ENCODE measurements around the gene SVIL. TPM values are rescaled to one million over a fixed set of nuclear protein-coding genes. Genes with fewer than 3 reads are reported as not detected.
A peak's percentile ranks its signal among the peaks of the same experiment; 100 is the strongest.
"Not testable (repeated sequence)": the region's sequence is repeated elsewhere in the genome, so short reads cannot be mapped to it uniquely, and the experiment has no call there.

The SVIL gene
- total RNA-seq, 1 experiment from 2014 or later: 0.94 TPM

DNA sequence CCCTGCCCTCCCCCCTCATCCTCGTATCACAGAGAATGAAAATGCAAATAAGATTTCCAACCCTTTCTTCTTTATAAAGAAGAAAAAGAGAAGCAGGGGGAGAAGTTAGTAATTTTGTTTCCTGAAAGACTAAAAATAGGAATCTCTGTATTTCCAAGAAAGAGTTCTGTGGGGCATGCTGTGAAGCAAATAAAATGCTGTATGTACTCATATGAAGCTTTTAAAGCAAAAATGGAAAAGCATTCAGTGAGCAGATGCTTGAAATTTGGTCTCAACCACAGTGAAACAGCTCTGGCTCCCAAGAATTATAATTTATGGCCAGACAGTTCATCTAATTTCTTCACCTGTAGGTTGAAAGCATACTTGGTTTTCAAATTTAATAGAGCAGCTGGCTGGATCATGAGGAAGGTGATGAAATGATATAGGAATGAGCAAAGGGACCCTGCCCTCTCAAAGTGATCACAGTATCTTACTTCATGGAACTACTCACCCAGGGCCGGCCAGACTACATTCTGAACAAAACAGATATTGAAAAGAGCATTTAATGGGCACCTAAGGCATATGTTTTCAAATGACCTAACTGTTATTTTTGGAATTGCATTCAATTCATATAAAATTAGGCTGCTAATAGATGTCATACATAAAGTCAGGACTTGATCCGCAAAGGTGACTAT lies 31.4 kb downstream of the SVIL start:
- DNase-seq (ENCODE audit: low read depth): no peak

DNA sequence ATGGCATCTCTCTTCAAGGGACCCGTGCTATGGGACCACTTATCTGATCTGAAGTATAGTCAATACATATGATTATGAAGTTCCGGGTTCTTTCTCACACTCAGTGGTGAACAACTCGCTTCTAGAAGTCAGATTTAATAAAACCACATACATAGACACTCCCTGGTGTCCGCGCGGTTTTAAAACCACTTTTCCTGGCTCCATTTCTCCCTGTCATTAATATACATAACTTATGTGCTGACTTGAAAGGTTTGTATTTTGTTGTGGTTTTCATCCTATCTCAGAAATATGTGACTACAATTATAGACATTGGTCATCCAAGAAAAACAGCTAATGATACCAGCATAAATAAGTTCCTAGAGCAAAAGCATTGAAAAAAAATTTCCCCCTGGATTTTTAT lies 34.0 kb downstream of the SVIL start:
- peak; percentile 16 for DNase-seq (ENCODE audit: low read depth)

DNA sequence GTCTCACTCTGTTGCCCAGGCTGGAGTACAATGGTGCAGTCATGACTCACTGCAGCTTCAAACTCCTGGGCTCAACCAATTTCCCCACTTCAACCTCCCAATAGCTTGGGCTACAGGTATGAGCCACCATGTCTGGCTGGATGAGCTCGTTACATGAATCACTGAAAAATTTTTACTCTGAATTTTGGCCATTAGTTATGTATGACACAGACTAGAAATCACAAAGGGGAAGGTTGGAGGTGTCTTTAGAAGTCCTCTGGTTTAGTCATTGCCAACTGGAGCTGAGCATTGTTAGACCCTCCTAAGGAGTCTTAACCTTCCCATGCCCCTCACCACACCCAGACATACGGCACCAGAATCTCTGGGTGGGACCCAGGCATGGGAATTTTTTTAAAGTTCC lies 34.7 kb downstream of the SVIL start:
- DNase-seq (ENCODE audit: low read depth): peak; percentile 51

DNA sequence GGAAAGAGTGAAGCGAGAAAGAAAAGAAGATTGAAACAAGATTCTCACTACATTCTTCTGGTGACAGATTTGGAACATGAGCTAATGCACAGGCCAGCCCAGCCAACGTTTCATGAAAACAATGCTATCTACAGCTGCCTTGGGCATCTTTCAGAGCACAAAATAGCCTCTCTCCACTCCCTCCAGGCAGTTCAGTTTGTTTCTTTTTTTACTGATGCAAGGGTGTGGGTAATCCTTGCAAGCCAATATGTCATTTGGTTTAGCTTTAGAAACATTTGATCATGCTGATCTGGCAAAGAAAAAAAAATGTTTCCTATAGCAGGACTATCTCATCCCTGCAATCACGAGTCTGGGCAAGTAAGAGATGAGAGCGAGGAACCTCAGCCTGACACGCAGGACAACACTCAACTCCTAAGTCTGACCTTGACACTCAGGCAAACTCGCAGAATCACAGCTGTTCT lies 35.9 kb downstream of the SVIL start:
- DNase-seq (ENCODE audit: low read depth): no peak

DNA sequence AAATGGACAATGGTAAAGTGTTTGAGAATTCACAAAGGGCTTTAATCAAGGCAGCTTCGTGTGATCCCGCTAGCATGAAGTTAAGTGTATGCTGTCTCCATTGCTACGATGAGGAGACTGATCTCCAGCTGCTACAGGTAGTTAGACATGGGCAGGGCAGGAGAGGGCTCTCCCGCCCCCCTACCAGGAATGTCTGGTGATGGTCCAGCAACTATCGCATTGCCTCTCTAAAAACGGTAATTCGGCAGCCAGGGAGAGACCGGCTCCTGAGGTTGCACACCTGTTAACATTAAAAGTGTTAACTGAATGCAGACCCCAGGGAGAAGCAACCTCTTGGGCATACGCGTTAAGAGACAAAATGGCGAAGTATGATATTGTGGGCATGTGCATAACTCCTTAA lies 37.9 kb downstream of the SVIL start:
- no peak for DNase-seq (ENCODE audit: low read depth)

DNA sequence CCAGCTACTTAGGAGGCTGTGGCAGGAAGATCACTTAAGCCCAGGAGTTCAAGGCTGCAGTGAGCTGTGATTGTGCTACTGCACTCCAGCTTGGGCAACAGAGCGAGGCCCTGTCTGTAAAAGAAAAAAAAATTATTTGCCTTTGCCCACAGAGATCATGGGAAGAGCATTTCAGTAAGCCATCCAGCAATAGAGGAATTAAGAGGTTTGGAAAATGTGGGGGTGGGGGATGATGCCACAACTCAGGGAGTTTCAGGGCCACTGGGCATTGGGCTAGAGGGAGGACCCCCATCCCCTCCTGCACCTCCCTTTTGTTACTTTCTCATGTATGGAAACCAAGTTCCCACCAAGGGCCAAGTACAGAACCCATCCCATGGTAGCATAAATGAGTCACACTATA lies 38.4 kb downstream of the SVIL start:
- DNase-seq (ENCODE audit: low read depth): no peak

DNA sequence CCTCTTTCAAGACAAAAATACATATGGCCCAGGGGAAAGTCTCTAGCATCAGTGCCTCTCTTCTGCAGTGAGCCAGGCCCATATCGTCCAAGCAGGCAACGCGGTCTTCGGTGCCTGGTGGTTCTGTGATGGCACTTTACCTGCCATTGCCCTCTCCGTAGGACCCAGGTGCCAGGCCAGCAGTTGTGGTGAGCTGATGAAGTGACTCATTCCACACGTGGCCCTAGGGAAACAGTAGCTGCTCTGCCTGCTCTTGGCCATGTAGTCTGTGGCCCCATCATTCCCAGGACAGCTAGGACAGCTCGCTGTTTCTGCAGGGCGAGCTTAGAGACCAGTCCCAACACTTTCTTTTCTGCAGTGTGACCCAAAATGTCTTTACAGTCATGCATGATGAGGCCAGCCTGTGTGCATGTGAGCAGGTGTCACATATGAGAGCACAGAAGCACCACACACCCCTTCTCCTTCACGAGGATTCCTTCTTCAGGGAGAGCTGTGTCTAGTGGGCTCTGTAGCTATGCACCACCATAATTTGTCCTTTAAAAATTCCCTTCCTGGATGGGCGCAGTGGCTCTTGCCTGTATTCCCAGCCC lies 39.0 kb downstream of the SVIL start:
- peak; percentile 47 for DNase-seq (ENCODE audit: low read depth)

DNA sequence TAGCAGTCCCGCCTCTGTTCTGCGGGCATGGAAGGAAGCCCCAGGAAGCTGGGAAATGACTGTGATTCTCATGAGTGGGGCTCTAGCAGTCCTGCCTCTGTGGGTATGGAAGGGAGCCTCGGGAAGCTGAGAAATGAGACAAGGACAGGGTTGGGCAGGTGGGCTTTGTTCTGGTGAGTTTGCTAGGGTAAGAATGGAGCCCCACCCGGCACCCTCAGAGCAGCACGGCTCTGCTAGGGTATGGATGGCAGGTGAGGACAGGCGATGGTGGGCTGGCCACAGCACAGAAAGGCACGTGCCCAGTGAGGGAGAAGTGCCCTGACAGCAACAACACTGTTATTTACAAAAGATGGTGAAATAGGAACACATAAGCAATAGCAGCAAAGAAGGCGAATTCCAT lies 39.6 kb downstream of the SVIL start:
- DNase-seq (ENCODE audit: low read depth): no peak

DNA sequence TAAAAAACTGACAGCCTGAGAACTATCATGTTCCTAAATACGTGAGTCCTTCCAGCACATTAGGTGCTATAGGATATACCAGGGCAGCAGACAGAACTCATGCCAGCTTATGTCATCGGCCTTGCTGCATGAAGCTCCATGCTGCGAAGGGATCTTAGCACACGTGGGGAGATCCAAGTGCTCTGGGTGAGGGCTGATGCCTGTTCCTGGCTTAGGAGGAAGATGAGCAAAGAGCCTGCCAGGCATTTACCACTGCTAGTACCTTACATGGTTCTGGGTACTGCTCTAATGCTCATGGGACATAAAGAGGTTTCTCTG lies 43.2 kb downstream of the SVIL start:
- DNase-seq (ENCODE audit: low read depth): no peak

DNA sequence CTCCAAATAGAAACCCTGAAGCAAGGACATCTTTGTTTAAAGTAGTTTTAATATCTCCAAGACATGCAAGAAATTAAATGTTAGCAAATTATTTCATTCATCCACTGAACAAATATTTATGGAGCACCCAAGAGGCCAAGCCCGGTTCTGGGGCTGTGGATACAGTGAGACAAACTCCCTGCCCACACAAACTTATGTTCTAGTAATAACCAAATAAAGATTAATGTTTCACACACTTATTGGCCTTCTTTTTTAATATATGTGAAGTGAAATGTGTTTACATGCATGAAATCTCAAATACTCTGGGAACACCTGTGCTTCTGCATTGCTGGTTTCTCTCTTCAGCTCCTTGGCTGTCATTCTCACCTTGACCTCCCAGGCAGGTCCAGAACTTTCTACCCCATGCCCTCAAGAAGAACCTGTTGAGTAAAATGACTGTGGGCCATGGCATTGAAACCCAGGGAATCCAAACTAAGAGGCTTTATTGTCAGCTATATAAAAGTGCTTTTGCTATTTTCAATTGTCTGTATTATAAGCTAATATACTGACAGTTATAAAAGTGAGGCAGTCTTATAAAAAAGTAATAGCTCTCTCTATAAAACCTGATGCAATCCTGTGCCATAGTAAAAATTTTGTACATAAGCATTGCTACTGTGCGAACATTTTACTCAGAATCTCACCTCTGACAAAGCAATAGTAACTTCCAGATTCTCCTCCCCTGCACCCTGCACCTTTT lies 43.7 kb downstream of the SVIL start:
- DNase-seq (ENCODE audit: low read depth): no peak

DNA sequence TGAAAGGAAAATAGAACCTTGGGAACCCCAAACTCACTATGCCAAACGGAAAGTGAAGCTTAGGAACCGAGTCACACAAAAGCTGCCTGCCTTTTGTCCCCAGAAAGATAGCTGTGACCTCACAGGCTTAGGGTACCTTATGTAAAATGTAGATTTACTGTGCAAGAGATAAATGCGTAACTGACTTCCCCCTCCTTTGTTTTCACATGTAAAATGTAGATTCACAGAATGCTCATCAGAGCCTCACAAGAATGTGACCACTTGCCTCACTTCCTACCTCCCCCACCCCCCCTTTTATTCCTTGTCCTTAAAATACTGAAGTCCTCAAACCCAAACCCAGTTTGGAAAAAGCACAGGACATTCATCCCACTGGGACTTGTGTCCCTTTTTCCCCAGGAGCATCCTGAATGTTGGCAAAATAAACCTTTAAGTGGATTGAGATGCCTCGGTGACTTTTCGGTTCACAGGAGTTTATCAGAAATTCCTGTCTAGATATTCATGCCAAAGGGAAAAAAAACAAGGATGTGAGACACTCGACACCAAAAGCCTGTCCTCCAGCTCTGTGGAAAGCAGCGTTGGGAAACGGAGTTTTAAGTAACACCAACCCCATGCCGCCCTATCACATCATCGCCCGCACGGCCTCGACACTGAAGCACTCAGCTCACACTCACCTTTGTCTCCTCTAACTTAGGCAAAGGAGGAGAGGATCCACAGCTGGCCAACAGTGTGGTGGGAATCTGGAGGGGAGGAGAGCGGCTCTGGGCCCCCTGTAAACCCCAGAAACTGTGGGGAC lies 45.9 kb downstream of the SVIL start:
- DNase-seq (ENCODE audit: low read depth): peak; percentile 67

DNA sequence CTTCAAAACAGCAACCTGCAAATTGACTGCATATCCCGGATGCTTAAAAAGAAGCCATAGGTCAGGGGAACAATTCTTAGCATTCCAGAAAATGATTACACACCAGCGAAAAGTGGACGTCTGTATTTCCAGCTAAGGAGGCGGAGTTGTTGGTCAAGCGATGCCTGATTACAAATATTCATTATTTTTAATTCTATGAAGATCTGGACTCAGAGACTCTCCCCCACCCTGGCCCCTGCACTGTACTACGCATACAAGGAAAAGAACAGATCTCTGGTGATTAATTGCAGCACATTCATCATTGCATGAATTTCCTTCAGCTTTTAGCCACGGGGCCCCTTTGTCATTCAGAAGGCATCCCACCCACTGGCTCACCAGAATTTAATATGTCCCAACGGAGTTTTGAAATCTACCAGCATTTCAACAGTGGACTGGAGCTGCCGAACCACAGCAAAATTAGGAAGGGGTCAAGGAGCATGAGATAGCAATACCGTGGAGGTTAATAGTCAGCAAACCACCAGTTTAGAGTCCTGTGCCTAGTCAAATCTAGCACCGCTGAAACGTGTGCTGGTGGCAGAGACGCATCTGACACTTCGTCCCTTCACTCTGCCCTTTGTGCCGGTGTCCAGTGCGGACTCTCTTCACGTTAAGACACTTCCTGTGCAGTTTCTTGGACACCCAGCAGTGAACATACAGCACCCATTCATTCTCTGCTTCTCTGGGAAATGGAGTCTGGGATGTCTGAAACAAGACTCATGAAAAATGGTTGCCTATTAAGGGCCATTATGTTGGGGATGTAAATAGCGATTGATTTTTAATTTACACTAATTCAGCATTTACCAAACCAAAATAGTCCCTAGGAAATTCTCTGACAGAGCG lies 46.8 kb downstream of the SVIL start:
- DNase-seq (ENCODE audit: low read depth): peak; percentile 48

DNA sequence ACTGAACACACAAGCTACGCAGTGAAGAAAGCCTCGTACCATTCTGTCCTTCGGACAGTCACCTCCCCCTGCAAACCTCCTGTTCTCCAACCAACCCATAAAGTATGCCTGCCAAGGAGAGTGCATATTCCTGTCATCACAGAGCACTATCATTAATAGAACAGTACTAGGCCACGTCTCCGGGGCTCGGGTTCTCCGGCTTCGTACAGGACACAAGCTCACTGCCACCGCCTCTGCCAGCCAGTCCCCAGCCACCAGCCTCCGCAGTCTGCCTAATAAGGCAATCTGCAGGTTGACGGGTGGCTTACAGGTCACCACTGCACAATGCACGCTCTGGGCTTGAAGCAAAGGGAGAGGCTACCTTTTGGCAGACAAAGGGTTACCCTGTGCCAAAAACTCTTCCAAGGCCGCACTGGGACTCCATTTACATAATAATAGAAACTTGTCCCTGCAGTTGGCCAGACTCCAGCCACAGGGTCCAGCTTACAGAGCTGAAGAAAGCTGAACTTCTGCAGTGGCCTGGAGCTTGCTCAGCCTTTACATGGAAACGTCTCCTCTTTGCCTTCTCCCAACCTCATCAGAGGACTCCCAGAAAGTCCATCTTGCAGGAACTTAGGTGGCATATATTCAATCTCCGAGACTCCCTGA lies 47.5 kb downstream of the SVIL start:
- DNase-seq (ENCODE audit: low read depth): not testable (repeated sequence)

DNA sequence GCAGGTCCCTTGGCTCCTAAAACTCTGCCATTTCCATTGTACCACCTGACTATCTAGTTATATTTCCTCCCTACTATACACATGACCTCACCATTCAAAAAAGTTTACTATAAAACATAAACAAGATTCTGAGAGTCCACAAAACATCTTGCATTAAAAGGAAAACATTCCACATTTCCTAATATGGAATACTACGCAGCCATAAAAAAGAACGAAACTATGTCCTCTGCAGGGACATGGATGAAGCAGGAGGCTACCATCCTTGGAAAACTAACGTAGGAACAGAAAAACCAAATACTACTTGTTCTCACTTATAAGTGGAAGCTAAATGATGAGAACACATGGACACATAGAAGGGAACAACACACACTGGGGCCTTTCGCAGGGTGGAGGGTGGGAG lies 48.3 kb downstream of the SVIL start:
- DNase-seq (ENCODE audit: low read depth): no peak

DNA sequence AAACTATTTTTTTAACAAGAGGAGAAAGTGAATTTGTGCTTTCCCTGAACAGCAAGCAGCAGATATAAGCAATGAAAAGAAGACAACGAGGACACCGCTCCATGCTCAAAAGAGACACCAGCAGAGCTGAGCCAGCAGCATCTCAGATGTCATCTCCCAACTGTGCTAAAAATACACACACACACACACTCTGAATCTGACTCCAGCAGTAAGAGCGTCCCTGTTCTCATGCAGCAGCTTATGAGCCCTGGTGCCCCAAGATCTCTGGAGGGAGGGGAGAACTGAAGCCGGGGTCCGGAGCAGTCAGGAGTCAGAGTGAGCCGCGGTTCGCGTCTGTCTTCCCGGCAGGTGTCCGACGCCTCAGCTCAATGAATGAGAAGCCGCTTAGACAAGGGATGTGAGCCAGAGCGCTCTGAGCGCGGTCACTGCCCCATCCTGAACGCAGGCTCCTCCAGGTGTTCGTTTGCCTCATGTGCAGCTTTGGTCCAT lies 49.2 kb downstream of the SVIL start:
- peak; percentile 16 for DNase-seq (ENCODE audit: low read depth)

DNA sequence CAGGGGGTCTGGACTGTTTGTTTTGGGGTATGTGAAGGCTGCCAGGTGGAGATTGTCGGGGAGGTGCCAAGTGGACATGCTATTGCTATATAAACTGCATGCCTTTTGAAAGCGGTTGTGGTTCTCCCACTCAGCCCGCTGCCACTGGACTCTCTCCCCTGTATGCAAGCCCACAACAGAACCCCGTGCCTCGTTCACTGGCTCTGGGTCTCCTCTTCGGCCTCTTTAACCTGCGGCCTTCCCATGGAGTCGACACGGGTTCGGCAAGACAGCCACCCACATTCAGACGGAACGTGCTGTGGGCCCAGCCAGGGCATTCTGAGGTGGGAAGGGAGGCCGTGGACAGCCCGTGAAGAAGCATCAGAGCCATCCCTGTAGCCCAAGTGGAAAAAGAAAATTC lies 50.3 kb downstream of the SVIL start:
- no peak for DNase-seq (ENCODE audit: low read depth)

DNA sequence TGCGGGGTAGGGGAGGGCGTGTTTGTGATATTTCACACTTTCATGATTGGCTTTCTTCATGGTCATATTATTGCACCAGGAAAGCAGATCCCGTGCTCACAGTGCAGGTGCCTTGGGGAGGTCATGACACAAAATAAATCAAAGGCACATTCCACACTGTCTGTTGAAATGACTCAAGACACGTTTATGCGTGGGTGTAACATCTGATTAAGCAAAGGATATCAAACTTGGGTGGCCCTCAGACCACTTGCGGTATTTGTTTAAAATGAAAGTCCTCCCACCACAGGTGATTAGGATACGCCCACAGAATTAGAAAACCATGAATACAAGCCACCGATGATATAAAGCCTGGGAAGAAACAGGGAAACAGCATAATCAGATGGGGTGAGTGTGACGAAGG lies 51.1 kb downstream of the SVIL start:
- peak; percentile 8 for DNase-seq (ENCODE audit: low read depth)

DNA sequence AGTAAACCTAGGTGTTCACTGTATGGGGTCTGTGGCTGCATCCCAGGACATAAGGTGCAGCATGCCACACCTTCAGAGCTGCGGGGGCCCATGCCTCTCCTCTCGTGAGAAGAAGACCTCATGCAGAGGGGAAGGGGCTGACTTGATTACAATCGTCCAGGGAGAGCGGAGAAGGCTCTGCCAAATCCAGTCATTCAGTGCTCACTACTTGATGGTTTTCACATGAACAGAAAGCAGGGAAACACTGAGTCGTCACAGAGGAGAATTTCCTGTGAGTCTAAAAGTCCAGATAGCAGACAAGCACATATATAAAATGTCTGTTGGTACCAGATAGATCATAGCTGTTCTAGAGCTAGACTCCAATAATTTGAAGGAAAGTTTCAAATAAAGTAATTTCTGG lies 52.0 kb downstream of the SVIL start:
- not testable (repeated sequence) for DNase-seq (ENCODE audit: low read depth)

DNA sequence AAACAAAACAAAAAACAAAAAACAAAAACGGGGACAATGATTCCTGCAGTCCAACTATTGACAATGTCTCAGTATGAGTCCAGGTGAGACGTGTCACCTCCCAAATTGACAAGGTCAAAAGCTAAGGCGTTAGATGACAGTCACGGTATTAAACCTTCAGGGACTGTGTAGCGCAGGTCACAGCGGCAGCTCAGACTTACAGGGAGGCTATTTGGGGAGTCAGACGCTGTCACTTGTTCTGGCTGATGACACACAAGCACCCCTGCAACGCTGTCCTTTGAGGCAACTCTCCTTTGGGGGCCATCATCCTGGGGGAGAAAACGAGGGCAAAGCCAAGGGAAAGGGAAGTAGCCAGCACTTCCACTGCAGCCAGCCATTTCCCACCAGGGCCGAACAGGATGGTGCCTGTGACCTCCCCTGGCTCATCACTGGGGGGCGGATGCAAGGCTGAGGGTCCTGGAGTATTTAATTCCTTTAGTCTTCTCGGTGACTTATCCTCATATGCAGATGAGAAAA lies 55.3 kb downstream of the SVIL start:
- no peak for DNase-seq (ENCODE audit: low read depth)

DNA sequence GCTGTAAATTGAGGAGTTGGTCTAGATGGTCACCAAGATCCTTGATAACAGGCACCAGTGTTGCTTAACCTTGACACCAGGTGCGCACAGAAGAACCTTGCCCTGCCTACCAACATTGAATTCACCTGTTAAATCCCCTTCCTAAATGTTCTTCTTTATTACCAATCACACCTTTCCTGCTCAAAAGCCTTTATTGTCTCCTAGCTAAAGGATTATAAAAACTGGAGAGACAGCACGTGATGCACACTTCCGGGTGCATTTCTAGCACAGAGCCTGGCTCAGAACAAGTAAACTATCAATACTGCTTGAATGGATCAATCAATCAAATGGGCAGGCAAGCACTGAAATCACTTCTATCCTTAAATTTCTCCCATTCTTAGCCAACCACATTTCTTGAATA lies 56.3 kb downstream of the SVIL start:
- DNase-seq (ENCODE audit: low read depth): no peak

DNA sequence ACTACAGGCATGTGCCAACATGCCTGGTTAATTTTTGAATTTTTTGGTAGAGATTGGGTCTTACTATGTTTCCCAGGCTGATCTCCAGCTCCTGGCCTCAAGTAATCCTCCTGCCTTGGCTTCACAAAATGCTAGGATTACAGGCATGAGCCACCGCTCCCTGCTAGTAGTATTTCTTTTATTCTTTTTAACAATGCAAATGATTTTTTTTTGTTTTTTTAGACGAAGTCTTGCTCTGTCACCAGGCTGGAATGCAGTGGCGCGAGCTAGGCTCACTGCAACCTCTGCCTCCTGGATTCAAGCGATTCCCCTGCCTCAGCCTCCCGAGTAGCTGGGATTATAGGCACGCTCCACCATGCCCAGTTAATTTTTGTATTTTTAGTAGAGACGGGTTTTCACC lies 58.1 kb downstream of the SVIL start:
- no peak for DNase-seq (ENCODE audit: low read depth)

Measured in M059J (cell line).